GM19455 (cell line): Measurements from ENCODE around the gene TMEM14B.
A peak's percentile ranks its signal among the peaks of the same experiment; 100 is the strongest.
"Not testable (repeated sequence)": the region's sequence is repeated elsewhere in the genome, so short reads cannot be mapped to it uniquely, and the experiment has no call there.

ENCODE experiments used
- ATAC-seq: cut with Tn5 transposase; IDR thresholded peaks from one replicate; pipeline ENCODE4 v1.9.1; 2021; ENCODE audit not compliant: unreplicated experiment

TMEM14B gene

GRCh38 chr6:10747251-10747972 lies at the start of gene TMEM14B:
Gene TMEM14B (plus strand): TSS chr6:10747805. CDS start chr6:10749246, 1,441 bp downstream.
- ATAC-seq = peak; percentile 96

GRCh38 chr6:10713962-10714361 lies 33.6 kb upstream of the TMEM14B start:
- ATAC-seq = no peak

GRCh38 chr6:10719296-10719963 lies 28.2 kb upstream of the TMEM14B start:
- no peak for ATAC-seq

GRCh38 chr6:10719964-10720264 lies 27.7 kb upstream of the TMEM14B start:
- ATAC-seq = no peak

- ATAC-seq = peak; percentile 21
These were observed 27.2 kb upstream of the TMEM14B start for GRCh38 chr6:10720265-10720959.

- not testable (repeated sequence) for ATAC-seq
These were observed 26.4 kb upstream of the TMEM14B start for GRCh38 chr6:10720960-10721849.

- ATAC-seq = no peak
These were observed 25.6 kb upstream of the TMEM14B start for GRCh38 chr6:10721850-10722569.

GRCh38 chr6:10722570-10722819 lies 25.1 kb upstream of the TMEM14B start:
- ATAC-seq = no peak

GRCh38 chr6:10722820-10723566 lies 24.6 kb upstream of the TMEM14B start, which contains the start of gene TMEM14C:
Gene TMEM14C (plus strand): TSS chr6:10723070. CDS start chr6:10724614, 1,544 bp downstream.
- peak; percentile 96 for ATAC-seq

GRCh38 chr6:10723567-10723881 lies 24.1 kb upstream of the TMEM14B start:
- no peak for ATAC-seq

- ATAC-seq = no peak
These were observed 22.6 kb upstream of the TMEM14B start for GRCh38 chr6:10725044-10725443.

GRCh38 chr6:10725716-10726115 lies 21.9 kb upstream of the TMEM14B start:
- no peak for ATAC-seq

GRCh38 chr6:10730254-10730653 lies 17.4 kb upstream of the TMEM14B start:
- no peak for ATAC-seq

- no peak for ATAC-seq
These were observed 14.4 kb upstream of the TMEM14B start for GRCh38 chr6:10733151-10733715.

GRCh38 chr6:10733863-10734262 lies 13.7 kb upstream of the TMEM14B start:
- no peak for ATAC-seq

GRCh38 chr6:10736731-10737130 lies 10.9 kb upstream of the TMEM14B start:
- no peak for ATAC-seq

- ATAC-seq = no peak
These were observed 7.5 kb upstream of the TMEM14B start for GRCh38 chr6:10740061-10740460.

GRCh38 chr6:10741643-10742042 lies 6.0 kb upstream of the TMEM14B start:
- ATAC-seq = not testable (repeated sequence)

GRCh38 chr6:10742251-10742650 lies 5.4 kb upstream of the TMEM14B start:
- ATAC-seq = no peak

GRCh38 chr6:10743515-10743914 lies 4.1 kb upstream of the TMEM14B start:
- no peak for ATAC-seq
